ENCODE results near the gene CFAP97D1.
A peak's percentile ranks its signal among the peaks of the same experiment; 100 is the strongest.

The CFAP97D1 gene

DNA sequence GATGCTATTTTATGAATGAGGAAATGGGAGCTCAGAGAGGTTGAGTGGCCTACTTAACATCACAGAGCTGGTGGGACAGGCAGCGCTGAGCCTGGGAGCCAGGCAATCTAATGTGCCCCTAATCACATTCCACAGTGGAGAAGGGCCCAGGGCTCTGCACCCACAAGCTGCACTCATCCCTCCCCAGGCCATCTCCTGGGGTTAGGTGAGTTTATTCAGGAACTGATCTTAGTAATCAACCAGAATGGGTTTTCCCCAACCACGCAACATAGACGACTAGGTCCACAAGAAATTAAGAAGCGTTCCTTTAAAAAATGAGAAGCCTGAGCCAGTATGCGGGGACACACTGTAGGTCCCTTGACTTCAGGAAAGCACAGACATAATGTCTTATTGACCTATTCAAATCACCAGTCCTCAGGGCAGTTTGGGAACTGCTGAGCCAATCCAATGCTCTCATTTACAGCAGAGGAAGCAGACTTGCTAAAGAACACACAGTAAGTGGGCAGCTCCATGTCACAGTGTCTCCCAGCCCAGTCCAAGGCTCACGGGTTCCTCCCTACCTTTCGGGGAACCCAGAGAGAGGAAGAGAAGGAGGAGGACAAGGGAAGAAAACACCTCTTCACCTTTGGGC is 50.4 kb downstream of the CFAP97D1 start:
- DNase-seq, result no peak

DNA sequence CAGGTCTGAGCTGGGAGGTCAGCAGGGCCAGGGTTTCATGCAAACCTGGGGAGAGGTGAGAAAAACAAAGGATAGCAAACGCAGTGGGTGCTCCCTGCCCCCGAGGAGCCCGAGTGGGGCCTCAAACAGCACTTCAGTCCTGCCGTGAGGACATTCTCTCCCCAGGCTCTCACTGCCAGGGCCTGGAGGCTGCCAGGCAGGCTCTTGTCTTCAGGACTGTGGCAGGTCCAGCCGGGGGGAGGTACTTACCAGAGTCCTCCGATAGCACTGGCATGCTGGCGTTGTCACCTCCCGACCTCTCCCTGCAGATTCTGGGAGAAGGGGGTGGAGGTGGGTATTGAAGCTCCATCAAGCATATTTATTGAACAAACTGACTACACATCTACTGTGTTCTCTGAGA is 51.4 kb downstream of the CFAP97D1 start:
- DNase-seq, result no peak

DNA sequence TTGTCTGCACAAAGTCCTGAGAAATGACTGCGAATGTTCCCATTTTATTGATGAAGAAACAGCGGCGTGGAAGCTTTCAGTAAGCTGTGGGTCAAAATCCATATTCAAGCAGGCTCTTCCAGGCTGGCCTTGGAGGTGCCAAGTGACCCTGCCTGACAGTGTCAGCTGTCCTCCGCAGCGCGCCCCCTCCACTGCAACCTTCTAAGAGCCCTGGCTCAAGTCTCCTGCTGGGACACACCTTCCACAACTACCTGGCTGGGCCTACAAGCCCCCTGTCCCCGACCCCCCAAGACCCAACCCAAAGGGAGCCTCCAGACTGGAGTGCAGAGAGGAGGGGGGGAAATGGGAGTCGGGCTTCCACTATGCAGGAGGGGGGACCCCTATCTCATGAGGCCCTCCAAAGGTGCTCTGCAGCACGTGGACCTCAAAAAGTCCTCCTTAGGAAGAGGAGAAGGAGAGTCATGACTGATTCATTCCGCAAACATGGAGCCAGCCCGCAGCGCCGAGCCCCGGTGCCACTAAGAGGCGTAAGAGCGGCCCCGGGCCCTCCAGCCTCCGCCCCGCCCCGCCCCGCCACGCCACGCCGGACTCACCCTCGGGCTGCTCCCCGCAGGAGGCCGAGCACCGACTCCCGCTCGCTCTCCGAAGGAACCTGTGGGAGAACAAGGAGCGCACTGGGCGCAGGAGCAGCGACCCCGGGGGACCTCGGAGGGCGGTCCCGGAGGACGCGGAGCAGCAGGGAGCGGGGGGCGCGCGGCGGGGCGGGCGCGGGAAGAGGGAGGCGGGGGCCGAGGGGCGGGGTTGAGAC is 52.1 kb downstream of the CFAP97D1 start:
- no peak for DNase-seq

DNA sequence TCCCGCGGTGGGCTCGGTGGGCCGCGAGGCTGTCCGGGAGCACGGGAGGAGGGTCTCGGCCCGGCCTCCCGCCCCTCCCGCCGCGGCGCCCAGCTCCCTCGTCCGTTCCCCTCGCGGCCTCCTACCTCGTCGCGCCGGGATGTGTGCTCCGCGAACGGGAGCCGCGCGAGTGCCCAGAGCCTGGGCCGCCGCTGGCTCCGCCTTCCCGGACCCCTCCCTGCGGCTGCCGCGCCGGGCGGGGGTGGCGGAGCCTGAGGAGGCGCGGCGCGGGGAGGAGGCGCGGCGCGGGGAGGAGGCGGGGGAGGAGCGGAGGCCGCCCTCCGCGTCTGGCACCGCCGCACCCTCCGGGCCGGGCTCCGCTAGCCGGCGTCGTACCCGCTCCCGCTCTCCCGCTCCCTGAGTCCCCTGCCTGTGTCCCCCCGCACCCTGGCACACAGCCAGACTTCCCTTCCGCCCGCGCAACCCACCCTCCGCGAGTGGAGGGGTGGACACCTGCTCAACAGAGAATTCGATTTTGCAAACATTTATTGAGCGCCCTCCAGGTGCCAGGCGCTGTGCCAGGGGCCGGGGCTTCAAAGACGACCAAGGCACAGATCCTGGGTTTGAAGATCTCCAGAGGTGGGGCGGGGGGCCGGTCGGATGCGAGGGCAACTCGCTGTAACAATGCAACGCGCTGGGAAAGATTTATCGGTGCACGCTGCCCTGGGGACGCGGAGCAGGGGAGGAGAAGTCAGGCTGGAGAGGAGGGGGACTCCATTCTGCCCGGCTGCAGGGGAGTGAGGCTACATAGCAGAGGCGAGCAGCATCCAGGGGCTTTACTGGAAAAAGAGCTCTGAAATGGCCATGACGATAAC is 53.0 kb downstream of the CFAP97D1 start, which contains the start of gene MPP3:
TSS of gene MPP3 (minus strand) at position 171 of the 854 bp plus-strand sequence. CDS start 1,240 bp downstream, outside the sequence.
- peak; percentile 8 for DNase-seq

DNA sequence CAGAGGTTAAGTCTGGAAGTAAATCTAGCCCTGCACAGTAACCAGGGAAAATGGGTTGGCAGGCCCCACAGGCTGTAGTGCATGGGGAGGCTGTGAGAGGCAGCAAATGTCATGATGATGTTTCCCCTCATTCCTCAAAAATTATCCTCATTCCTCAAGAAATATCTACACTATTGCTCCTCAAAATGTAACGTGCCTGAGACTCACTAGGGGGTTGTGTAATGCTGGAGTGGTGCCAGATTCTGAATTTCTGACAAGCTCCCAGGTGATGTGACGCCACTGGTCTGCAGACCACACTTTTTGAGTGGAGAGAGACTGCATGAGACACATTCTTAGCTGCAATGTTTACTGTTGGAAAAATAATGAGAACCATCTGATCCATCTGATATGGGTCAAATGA is 53.9 kb downstream of the CFAP97D1 start:
- no peak for DNase-seq

Measured in CD4-positive, alpha-beta T cell treated with Interleukin-4 for 4 hours (primary cell).